PC-9 (cell line): Measurements from ENCODE around the gene ACSL1. TPM values are rescaled to one million over a fixed set of nuclear protein-coding genes. Genes with fewer than 3 reads are reported as not detected.
A peak's percentile ranks its signal among the peaks of the same experiment; 100 is the strongest.

ENCODE experiments used
- BruUV-seq: library from RNA; stranded (reverse); fragments of 400-500 nt; replicated peaks from 2 replicates; lab custom pipeline; 2021; lab: Mats Ljungman, UMichigan
- CTCF ChIA-PET: fragments of 300-600 bp; sonication (Branson Sonifier 250); formaldehyde crosslinking; loops from one replicate; lab custom pipeline; 2022; ENCODE audit warnings: antibody characterized with exemption; lab: Charles Lee
- POLR2A ChIA-PET: fragments of 300-600 bp; sonication (Branson Sonifier 250); formaldehyde crosslinking; loops from one replicate; lab custom pipeline; 2022; ENCODE audit warnings: antibody characterized with exemption; ENCODE audit not compliant: unreplicated experiment; lab: Charles Lee
- DNase-seq, 2 experiments: peaks; one replicate each; pipeline versions ENCODE4 v3.0.0 to v3.0.0-alpha.2; 2015 to 2022; ENCODE audit warnings: mixed read lengths in 1 of 2
- H2AFZ ChIP-seq: fragments of 200-600 bp; sonication (generic); 2 replicates; pipeline ENCODE4 v1.8.1; 2017; ENCODE audit warnings: antibody characterized with exemption
- H3F3A ChIP-seq: fragments of 200-600 bp; sonication (generic); 2 replicates; pipeline ENCODE4 v1.8.1; 2017; ENCODE audit warnings: antibody characterized with exemption, mild to moderate bottlenecking, low read depth; ENCODE audit not compliant: insufficient read depth
- H3K27ac ChIP-seq: fragments of 200-600 bp; sonication (generic); 2 replicates; pipeline ENCODE4 v1.6.1; 2016; ENCODE audit warnings: mixed run types
- H3K27me3 ChIP-seq: fragments of 200-600 bp; sonication (generic); 2 replicates; pipeline ENCODE4 v1.6.1; 2016; ENCODE audit warnings: low read depth, mixed run types; ENCODE audit not compliant: insufficient read depth
- H3K36me3 ChIP-seq: fragments of 200-600 bp; sonication (generic); 2 replicates; pipeline ENCODE4 v1.6.1; 2016; ENCODE audit warnings: low read depth, mixed run types
- H3K4me1 ChIP-seq: fragments of 200-600 bp; sonication (generic); replicated peaks from 2 replicates; pipeline ENCODE4 v1.6.1; 2016; ENCODE audit warnings: mixed run types; ENCODE audit not compliant: insufficient read depth
- H3K4me2 ChIP-seq: fragments of 200-600 bp; sonication (generic); 2 replicates; pipeline ENCODE4 v1.6.1; 2017; ENCODE audit warnings: mixed run types
- H3K4me3 ChIP-seq: fragments of 200-600 bp; sonication (generic); 2 replicates; pipeline ENCODE4 v1.6.1; 2016; ENCODE audit warnings: mixed run types
- H3K79me2 ChIP-seq: fragments of 200-600 bp; sonication (generic); 2 replicates; pipeline ENCODE4 v1.6.1; 2017; ENCODE audit warnings: low read depth, mixed run types
- H3K9me2 ChIP-seq: fragments of 200-600 bp; sonication (generic); 2 replicates; pipeline ENCODE4 v1.8.1; 2017; ENCODE audit warnings: mild to moderate bottlenecking; ENCODE audit not compliant: insufficient read depth
- H3K9me3 ChIP-seq: fragments of 200-600 bp; sonication (generic); 2 replicates; pipeline ENCODE4 v1.8.1; 2016; ENCODE audit warnings: low read depth; ENCODE audit not compliant: insufficient read depth
- H4K20me1 ChIP-seq: fragments of 200-600 bp; sonication (generic); 2 replicates; pipeline ENCODE4 v1.8.1; 2017; ENCODE audit not compliant: insufficient read depth
- CTCF ChIP-seq: fragments of 200-600 bp; sonication (generic); conservative IDR thresholded peaks from 2 replicates; pipeline ENCODE4 v1.6.1; 2017; ENCODE audit warnings: mixed run types, antibody characterized with exemption, mild to moderate bottlenecking, moderate library complexity
- EZH2 ChIP-seq: fragments of 200-600 bp; sonication (generic); IDR thresholded peaks from 2 replicates; pipeline ENCODE4 v1.8.0; 2017; ENCODE audit warnings: antibody characterized with exemption, low read depth
- intact Hi-C: fragments of 100-400 bp; cut with micrococcal nuclease; formaldehyde crosslinking; loops from one replicate; pipeline ENCODE4 v1.10.0; 2022; ENCODE audit not compliant: unreplicated experiment
- total RNA-seq: library from RNA; stranded (reverse); gene quantifications from 2 replicates; pipeline ENCODE4 v1.2.3, GENCODE V29; 2021

The ACSL1 gene
- total RNA-seq, 1 experiment from 2014 or later = 96.6 TPM

GRCh38 chr4:184808713-184809050 is 17.1 kb downstream of the ACSL1 start:
- H3K9me2 ChIP-seq = no peaks in the 10 kb centered on the region
- no TSS peak for BruUV-seq
- peaks cover 72% of the 10 kb centered on the region for H3K4me1 ChIP-seq
- peaks cover 24% of the 10 kb centered on the region for H3F3A ChIP-seq
- H3K36me3 ChIP-seq = no peaks in the 10 kb centered on the region
- H4K20me1 ChIP-seq = no peaks in the 10 kb centered on the region
- peak overlapping the region; percentile 19 for H3K4me2 ChIP-seq
- no peak for TF ChIP-seq CTCF
- no peak for TF ChIP-seq EZH2
- H3K27me3 ChIP-seq = no peaks in the 10 kb centered on the region
- no peak overlapping the region for H2AFZ ChIP-seq
- no peaks in the 10 kb centered on the region for H3K9me3 ChIP-seq
- DNase-seq = no peak
- intact Hi-C loops = no loop called here
- no peak overlapping the region for H3K4me3 ChIP-seq
- no peak overlapping the region for H3K27ac ChIP-seq
- CTCF ChIA-PET = no interaction called here
- POLR2A ChIA-PET = no interaction called here
- peaks cover 51% of the 10 kb centered on the region for H3K79me2 ChIP-seq

GRCh38 chr4:184807797-184808712 is 17.7 kb downstream of the ACSL1 start:
- no TSS peak for BruUV-seq
- no peaks in the 10 kb centered on the region for H3K9me2 ChIP-seq
- H3K4me1 ChIP-seq = peaks cover 69% of the 10 kb centered on the region
- no peaks in the 10 kb centered on the region for H3K27me3 ChIP-seq
- peak overlapping the region; percentile 19 for H3K4me2 ChIP-seq
- no peaks in the 10 kb centered on the region for H3K9me3 ChIP-seq
- H4K20me1 ChIP-seq = no peaks in the 10 kb centered on the region
- ChIA-PET POLR2A (no interaction called here), CTCF (no interaction called here)
- intact Hi-C loops = no loop called here
- TF ChIP-seq CTCF = no peak
- TF ChIP-seq EZH2 = no peak
- peak in 1 of 2 experiments; percentile 52 for DNase-seq
- peaks cover 18% of the 10 kb centered on the region for H3F3A ChIP-seq
- peaks cover 55% of the 10 kb centered on the region for H3K79me2 ChIP-seq
- no peaks in the 10 kb centered on the region for H3K36me3 ChIP-seq
- no peak overlapping the region for H2AFZ ChIP-seq
- H3K4me3 ChIP-seq = no peak overlapping the region
- H3K27ac ChIP-seq = no peak overlapping the region

GRCh38 chr4:184807256-184807655 is 18.5 kb downstream of the ACSL1 start:
- intact Hi-C loops = no loop called here
- no peak overlapping the region for H3K4me3 ChIP-seq
- H3K9me2 ChIP-seq = no peaks in the 10 kb centered on the region
- no peak overlapping the region for H2AFZ ChIP-seq
- no peak overlapping the region for H3K27ac ChIP-seq
- no peaks in the 10 kb centered on the region for H3K9me3 ChIP-seq
- TF ChIP-seq CTCF = no peak
- TF ChIP-seq EZH2 = no peak
- peaks cover 61% of the 10 kb centered on the region for H3K4me1 ChIP-seq
- DNase-seq = no peak
- H3K4me2 ChIP-seq = no peak overlapping the region
- H3K36me3 ChIP-seq = no peaks in the 10 kb centered on the region
- ChIA-PET POLR2A (interaction anchor here (0.6 kb wide), 1 partner anchor 131 kb away, joined by 3 read pairs; no protein-coding TSS in a partner anchor), CTCF (no interaction called here)
- no peaks in the 10 kb centered on the region for H4K20me1 ChIP-seq
- BruUV-seq = no TSS peak
- H3F3A ChIP-seq = peaks cover 10% of the 10 kb centered on the region
- peaks cover 56% of the 10 kb centered on the region for H3K79me2 ChIP-seq
- no peaks in the 10 kb centered on the region for H3K27me3 ChIP-seq
